Keratinocyte (primary cell): ENCODE measurements around the gene SULT2B1.

Experiments used
- CTCF ChIP-seq, 3 experiments: IDR thresholded peaks in 1 of 3; conservative IDR thresholded peaks in 1 of 3; optimal IDR thresholded peaks in 1 of 3; 2 replicates in 2 of 3; 3 replicates in 1 of 3; pipeline versions ENCODE3 to v1.5.1; 2011; ENCODE audit warnings: low read length in 3 of 3, mild to moderate bottlenecking in 3 of 3, moderate library complexity in 2 of 3, control low read depth in 1 of 3, inconsistent platforms in 1 of 3; ENCODE audit not compliant: insufficient read depth in 2 of 3; ENCODE audit errors: extremely low read depth in 1 of 3
- EZH2 ChIP-seq: IDR thresholded peaks from one replicate; pipeline ENCODE4 v1.6.1; 2012; ENCODE audit warnings: inconsistent platforms, mild to moderate bottlenecking, low read length, moderate library complexity

- no peak for TF ChIP-seq EZH2
- no peak for TF ChIP-seq CTCF (optimal IDR thresholded peaks at IDR 0.05 in 1 of 3, IDR thresholded peaks at IDR 0.05 in 1 of 3, conservative IDR thresholded peaks at IDR 0.05 in 1 of 3; ENCODE audit: extremely low read depth in 1 of 3, insufficient read depth in 2 of 3, low read length in 3 of 3)
Observed at GRCh38 chr19:48549380-48549779, 2.6 kb upstream of the SULT2B1 start.
